Regular cardiac myocyte (primary cell): Measurements from ENCODE around the gene TEKT3. TPM values are rescaled to one million over a fixed set of nuclear protein-coding genes. Genes with fewer than 3 reads are reported as not detected.

Experiments used
- total RNA-seq: library from RNA; depleted of rRNA; stranded (reverse); fragments of >200 nt; gene quantifications from 2 replicates; pipeline ENCODE4 v1.2.3, GENCODE V29; 2014

The TEKT3 gene
- 0.28 TPM in 1 of 2 replicates, not detected in the other for total RNA-seq

DNA sequence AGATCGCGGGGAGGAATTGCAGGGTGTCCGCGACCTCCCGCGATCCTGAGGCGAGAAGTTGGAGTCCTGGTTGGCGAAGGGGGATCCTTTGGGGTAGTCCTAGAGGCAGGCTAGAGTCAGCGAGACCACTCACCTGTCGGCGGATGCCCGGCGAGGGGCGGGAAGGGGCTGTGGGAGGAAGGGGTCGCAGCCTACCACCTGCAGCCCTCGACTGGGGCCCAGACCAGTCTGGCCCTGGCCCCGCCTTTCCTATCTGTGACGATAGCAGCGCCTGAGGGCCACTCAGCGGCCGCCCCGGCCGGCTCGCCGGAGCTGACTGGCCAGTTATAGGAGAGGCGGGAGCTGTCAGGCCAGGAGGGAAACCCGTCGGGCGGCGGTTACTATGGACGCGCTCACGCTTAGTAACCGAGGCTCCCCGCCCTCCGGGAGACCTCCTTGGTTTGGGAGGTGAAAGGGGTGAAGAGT lies at the start of gene TEKT3:
TSS of gene TEKT3 (minus strand) at position 213 of the 465 bp plus-strand sequence. CDS start 10,012 bp downstream, outside the sequence.

GRCh38 chr17:15265131-15265530 lies 76.3 kb downstream of the TEKT3 start, which contains the start of gene PMP22:
PMP22 (minus strand) TSS chr17:15265326; CDS start chr17:15260727, 4,599 bp downstream.

Other genes starting within 250 kb of the TEKT3 start
- gene PMP22, start 76.3 kb downstream of the TEKT3 start, total RNA-seq = 20.5 and 47.9 TPM in 2 replicates
- gene CDRT4, start 126.0 kb upstream of the TEKT3 start, total RNA-seq = 0.28 and 1.3 TPM in 2 replicates
- gene TVP23C, start 221.9 kb upstream of the TEKT3 start, total RNA-seq = 17.1 and 28.8 TPM in 2 replicates